ENCODE data around the gene ANKS6.

Gene ANKS6

DNA sequence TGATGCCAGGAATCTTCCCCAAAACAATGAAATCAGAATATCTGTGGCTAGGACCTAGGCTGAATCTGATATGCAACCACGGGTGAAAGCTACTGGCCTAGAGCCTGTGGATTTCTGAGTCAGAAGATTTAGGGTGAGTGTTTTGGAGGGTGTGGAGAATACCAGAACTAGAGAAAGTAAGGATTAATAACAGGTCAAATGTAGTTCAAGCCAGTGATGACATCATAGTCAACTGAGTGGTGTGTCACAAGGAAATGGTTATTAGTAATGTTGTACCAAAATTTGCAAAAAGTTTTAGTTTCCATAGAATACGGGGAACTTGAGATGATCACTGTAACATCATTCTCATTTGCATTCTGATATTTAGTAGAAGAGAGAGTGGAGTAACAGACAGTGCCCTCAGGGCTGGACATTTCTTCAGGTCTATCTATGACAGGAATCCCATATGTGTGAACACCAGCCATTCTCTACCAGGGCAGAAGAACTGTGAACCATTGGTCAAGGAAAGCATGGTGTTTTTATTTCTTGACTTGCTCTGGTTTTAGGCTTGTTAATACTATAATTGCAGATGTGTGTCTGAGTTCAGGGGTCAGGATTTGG, 14.8 kb upstream of the ANKS6 start:
- no peak for DNase-seq (ENCODE audit: low read depth)

DNA sequence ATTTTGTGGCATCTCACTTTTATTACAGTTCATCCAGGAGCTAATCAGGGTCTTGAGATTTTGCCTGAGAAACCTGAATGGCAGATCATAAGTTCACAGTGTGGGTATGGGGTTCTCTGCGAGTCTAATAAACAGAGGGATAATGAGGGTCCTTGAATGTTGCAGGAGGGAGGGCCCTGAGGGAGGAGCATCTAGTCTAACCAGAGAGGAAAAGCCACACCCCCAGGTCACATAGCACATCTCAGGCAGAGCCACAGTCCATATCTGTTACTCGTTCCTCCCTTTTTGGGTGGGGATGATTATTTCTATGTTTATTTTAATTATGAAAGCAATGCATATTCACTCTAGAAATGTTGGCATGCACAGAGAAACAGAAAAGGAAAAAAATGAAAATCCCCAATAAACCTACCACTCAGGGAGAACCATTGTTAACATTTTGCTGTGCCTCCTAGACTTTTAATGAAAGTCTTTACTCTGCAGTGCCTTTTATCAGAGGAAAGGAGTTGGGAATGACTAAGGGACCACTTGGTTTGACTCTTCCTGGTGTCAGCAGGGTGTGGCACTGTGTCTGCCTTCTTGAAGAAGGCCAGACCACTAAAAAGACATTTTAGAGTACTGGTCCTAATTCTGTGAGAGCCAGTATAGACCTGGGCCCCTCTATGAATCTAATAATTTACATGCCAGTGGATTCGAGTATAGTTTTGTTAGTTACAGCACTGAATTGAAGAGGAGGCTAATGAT, 13.9 kb upstream of the ANKS6 start:
- no peak for DNase-seq (ENCODE audit: low read depth)

GRCh38 chr9:98809311-98810101, 13.2 kb upstream of the ANKS6 start:
- DNase-seq (ENCODE audit: low read depth) = no peak

DNA sequence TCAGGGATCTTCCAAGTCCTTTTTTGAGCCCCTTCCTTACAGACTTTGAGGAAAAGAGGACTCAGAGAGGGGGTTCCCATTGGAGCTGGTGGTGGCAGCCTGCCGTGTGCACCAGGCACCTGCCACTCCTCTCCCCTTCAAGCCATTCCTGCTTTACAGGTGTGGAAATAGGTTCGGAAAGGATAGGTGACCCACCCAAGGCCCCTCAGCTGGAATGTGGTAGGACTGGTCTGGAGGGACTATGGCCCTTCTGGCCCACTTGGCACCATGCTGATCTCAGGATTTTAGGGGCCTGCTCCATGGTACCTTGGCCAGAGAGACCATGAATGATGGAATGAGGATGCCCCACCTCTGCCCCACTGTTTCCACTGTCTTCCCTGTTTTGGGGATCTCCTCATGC, 12.5 kb upstream of the ANKS6 start:
- no peak for DNase-seq (ENCODE audit: low read depth)

DNA sequence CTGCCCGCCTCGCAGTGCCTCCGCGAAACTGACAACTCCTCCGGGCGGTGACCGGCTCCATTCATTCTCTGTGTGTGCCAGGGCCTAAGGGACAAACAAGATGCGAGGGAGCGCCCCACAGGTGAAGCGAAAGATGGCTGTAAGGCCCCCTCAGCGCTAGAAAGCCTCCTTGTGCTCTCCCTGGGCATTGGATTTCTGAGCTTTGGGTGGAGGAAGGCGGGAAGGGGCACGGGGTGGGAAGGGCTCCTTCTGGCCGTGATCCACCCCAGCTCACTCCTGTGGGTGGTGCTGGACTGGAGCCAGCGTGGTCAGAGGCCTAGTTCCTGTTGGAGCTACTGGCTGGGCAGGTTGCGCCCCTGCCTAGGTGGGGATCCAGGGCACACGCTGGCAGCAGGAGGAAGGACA, 12.1 kb upstream of the ANKS6 start:
- DNase-seq (ENCODE audit: low read depth) = no peak

DNA sequence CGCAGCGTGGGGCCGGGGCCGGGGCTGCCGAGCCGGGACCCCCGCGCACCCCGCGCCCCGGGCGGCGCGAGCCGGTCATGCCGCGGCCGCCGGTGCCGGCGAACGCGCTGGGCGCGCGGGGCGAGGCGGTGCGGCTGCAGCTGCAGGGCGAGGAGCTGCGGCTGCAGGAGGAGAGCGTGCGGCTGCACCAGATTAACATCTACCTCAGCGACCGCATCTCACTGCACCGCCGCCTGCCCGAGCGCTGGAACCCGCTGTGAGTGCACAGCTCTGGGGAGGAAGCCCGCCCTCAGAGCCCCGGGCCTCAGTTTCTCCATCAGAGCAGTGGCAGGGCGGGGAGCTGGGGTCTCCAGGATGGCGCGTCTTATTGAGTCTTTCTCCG, 11.4 kb upstream of the ANKS6 start:
- DNase-seq (ENCODE audit: low read depth) = no peak

- peak; percentile 30 for DNase-seq (ENCODE audit: low read depth)
Observed at GRCh38 chr9:98807070-98807813, 10.9 kb upstream of the ANKS6 start, which contains the start of gene GALNT12. GALNT12 (plus strand) TSS chr9:98807670; CDS start chr9:98807699, 29 bp downstream.

DNA sequence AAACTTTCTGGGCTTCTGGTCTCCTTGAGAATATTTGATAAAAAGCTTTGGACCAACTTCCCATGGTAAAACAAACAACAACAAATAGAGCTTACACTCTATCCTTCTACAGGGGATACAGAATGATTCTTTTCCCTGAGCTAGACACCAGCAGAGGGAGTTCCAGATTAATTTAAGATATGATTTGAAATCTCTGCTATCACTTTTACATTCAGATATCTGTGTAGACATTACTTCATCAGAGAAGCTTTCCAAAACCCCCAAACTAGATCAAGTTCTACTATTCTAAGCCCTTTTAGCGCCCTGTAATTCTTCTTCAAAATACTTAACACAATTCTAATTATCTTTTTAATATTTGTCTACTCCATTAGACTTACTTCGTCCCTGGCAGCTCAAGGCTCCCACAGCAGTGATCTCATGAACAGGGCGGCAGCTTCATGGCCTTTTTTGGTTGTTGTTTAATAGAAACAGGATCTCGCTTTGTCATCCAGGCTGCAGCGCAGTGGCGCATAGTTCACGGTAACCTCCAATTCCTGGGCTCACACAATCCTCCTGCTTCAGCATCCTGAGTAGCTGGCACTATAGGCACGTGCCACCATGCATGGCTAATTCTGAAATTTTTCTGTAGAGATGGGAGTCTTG, 10.2 kb upstream of the ANKS6 start:
- DNase-seq (ENCODE audit: low read depth) = no peak

DNA sequence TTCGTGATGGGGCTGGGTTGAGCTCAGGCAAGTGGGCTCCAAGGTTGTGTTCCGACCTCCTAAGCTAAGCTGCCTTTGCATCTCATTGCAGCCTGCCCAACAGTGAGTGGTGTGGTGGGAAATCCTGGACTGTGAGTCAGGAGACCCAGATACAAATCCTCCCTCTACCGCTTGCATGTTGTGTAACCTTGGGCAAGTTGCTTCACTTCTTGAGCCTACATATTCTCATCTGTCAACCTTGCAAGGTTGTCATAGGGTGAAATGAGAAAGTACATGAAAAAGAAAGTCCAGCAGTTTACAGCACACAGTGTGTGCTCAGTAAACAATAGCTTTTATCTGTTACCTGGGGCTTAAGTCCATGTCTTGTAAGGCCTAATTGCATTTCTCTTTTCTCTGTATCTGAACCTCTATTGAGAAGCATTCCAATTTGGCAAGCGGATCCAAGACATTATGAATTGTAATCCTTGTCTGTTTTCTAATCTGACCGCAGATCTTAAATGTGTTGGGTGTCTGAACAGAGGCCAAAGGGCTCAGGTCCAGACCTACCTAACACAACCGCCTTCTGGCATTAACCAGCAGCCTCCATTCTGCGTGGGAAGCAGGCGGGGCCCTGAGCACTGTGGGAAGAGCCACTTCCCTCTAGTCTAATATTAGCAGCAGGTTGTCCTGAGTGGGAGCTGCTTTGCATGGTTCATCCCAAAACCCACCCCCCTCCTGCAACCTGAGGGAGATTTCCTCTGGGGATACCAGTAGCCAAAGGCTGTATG, 9.3 kb upstream of the ANKS6 start:
- no peak for DNase-seq (ENCODE audit: low read depth)

GRCh38 chr9:98804083-98804482, 7.7 kb upstream of the ANKS6 start:
- no peak for DNase-seq (ENCODE audit: low read depth)

DNA sequence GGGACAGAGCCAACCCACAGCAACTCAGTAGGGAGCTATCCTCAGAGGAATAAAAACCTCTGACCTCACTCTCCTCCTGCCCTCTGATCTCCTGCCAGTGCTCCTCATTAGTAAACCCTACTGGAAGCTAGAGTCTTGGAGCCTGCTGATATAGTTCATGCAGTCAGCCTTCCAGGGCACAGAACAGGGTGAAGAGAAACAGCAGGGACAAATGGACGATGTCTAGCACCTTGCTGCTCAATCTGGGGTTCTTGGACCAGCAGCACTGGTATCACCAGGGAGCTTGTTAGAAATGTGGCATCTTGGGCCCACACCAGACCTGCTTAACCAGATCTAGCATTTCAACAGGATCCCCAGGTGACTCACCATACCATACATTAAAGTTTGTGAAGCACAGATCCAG, 5.6 kb upstream of the ANKS6 start:
- no peak for DNase-seq (ENCODE audit: low read depth)

- DNase-seq (ENCODE audit: low read depth) = no peak
Observed at GRCh38 chr9:98801561-98801960, 5.2 kb upstream of the ANKS6 start.

GRCh38 chr9:98798254-98798653, 1.9 kb upstream of the ANKS6 start:
- no peak for DNase-seq (ENCODE audit: low read depth)

GRCh38 chr9:98797491-98797890, 1.1 kb upstream of the ANKS6 start:
- DNase-seq (ENCODE audit: low read depth) = no peak

- no peak for DNase-seq (ENCODE audit: low read depth)
Observed at GRCh38 chr9:98795970-98796363, 388 bp downstream of the ANKS6 start.

GRCh38 chr9:98795295-98795955, 930 bp downstream of the ANKS6 start:
- no peak for DNase-seq (ENCODE audit: low read depth)

DNA sequence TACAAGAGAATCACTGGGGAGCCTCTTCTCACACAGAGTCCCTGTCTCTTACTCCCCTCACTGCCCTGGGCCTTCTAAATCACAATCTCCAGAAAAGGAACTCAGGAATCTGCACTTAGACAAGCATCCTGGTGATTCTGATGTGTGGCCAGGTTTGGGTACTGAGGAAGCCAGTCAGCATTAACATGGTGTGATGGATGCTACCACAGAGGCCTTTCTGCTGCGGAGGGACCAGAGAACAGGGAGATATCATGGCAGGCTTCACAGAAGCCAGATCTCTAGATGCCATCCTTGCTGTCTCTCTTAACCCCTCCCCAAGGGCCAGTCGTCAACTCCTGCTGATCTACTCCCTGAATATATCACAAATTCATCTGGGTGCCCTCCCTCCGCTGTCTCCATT, 1.6 kb downstream of the ANKS6 start:
- no peak for DNase-seq (ENCODE audit: low read depth)

DNA sequence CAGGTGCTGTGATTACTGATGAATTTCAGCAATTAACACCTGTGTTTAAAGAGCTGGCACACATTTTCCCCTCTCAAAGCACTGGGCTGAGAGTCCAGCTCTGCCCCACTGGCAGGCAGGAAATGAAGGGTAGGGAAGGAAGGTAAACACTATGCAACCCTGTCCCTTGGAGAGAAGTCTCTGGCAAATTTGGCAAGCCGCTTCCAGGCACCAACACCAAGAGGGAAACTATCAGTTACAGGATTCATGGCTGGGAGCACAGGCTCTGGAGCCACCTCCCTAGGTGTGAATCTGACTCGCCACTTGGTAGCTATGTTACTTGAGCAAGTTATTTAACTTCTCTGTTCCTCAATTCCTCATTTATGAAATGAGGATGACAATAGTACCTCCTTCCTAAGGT, 3.3 kb downstream of the ANKS6 start:
- DNase-seq (ENCODE audit: low read depth) = no peak

GRCh38 chr9:98791608-98792490, 4.5 kb downstream of the ANKS6 start:
- DNase-seq (ENCODE audit: low read depth) = no peak

Data from stimulated activated CD8-positive, alpha-beta memory T cell treated with anti-CD3 and anti-CD28 coated beads, Interleukin-12 subunit alpha, Interleukin-12 subunit beta, amount 100 ng/mL, for 1 hour (primary cell).